ENCODE data around the gene CKAP2L.

GRCh38 chr2:112712465-112712864, 51.9 kb downstream of the CKAP2L start:
- TF ChIP-seq POLR2AphosphoS5 (IDR thresholded peaks at IDR 0.05; ENCODE audit: low read depth, low read length) (no peak), SPI1 (IDR thresholded peaks at IDR 0.05; ENCODE audit: low read depth, low read length) (no peak), POLR2A (IDR thresholded peaks at IDR 0.05; ENCODE audit: low read depth, low read length) (no peak), TAF1 (IDR thresholded peaks at IDR 0.05; ENCODE audit: low read depth, low read length) (no peak)
